Measurements from ENCODE around the gene TGDS.
A peak's percentile ranks its signal among the peaks of the same experiment; 100 is the strongest.

Gene TGDS

GRCh38 chr13:94601446-94602431 is 5.8 kb upstream of the TGDS start, which contains the start of gene GPR180:
GPR180 (plus strand) TSS chr13:94601857; CDS start chr13:94601928, 71 bp downstream.
- no CpG with 5 or more reads among the region's 71 CpGs for WGBS (ENCODE audit: insufficient coverage, insufficient read length)
- no peak within 1 kb of the TSS for H3K27ac ChIP-seq (ENCODE audit: low read length)

GRCh38 chr13:94599877-94600276 is 3.9 kb upstream of the TGDS start:
- Histone ChIP-seq H3K4me1 (ENCODE audit: control insufficient read depth, insufficient read depth, low read length) (no peaks in the 10 kb centered on the region), H3K27ac (ENCODE audit: low read length) (no peak overlapping the region), H3K4me3 (ENCODE audit: low read length) (no peak overlapping the region), H3K27me3 (ENCODE audit: control insufficient read depth, insufficient read depth, low read length) (peaks cover 6% of the 10 kb centered on the region; the same call in 1 of the 2 replicates), H3K9me3 (ENCODE audit: control insufficient read depth, insufficient read depth, low read length) (no peaks in the 10 kb centered on the region), H3K36me3 (ENCODE audit: control insufficient read depth, insufficient read depth, low read length) (no peaks in the 10 kb centered on the region)
- DNase-seq (ENCODE audit: low read depth, low spot score) = no peak
- no CpG with 5 or more reads among the region's 3 CpGs for WGBS (ENCODE audit: insufficient coverage, insufficient read length)

More at GRCh38 chr13:94601446-94602431, 5.8 kb upstream of the TGDS start, which contains the start of gene GPR180:
- Histone ChIP-seq H3K4me3 (ENCODE audit: low read length) (peak within 1 kb of the TSS; percentile 58), H3K9me3 (ENCODE audit: control insufficient read depth, insufficient read depth, low read length) (no peaks in the 10 kb centered on the region), H3K36me3 (ENCODE audit: control insufficient read depth, insufficient read depth, low read length) (no peaks in the 10 kb centered on the region), H3K27me3 (ENCODE audit: control insufficient read depth, insufficient read depth, low read length) (peaks cover 6% of the 10 kb centered on the region; the same call in 1 of the 2 replicates), H3K4me1 (ENCODE audit: control insufficient read depth, insufficient read depth, low read length) (no peaks in the 10 kb centered on the region)
- DNase-seq (ENCODE audit: low read depth, low spot score) = peak; percentile 96

GRCh38 chr13:94598281-94598680 is 2.3 kb upstream of the TGDS start:
- H3K9me3 ChIP-seq (ENCODE audit: control insufficient read depth, insufficient read depth, low read length) = no peaks in the 10 kb centered on the region
- WGBS (ENCODE audit: insufficient coverage, insufficient read length) = no CpG with 5 or more reads among the region's 3 CpGs
- peaks cover 6% of the 10 kb centered on the region; the same call in 1 of the 2 replicates for H3K27me3 ChIP-seq (ENCODE audit: control insufficient read depth, insufficient read depth, low read length)
- H3K36me3 ChIP-seq (ENCODE audit: control insufficient read depth, insufficient read depth, low read length) = no peaks in the 10 kb centered on the region
- no peak overlapping the region for H3K27ac ChIP-seq (ENCODE audit: low read length)
- no peaks in the 10 kb centered on the region for H3K4me1 ChIP-seq (ENCODE audit: control insufficient read depth, insufficient read depth, low read length)
- DNase-seq (ENCODE audit: low read depth, low spot score) = no peak
- H3K4me3 ChIP-seq (ENCODE audit: low read length) = no peak overlapping the region

GRCh38 chr13:94596575-94596971 is 621 bp upstream of the TGDS start:
- no CpG with 5 or more reads among the region's 20 CpGs for WGBS (ENCODE audit: insufficient coverage, insufficient read length)
- H3K27ac ChIP-seq (ENCODE audit: low read length) = no peak overlapping the region

GRCh38 chr13:94595001-94595949 is 677 bp downstream of the TGDS start:
- no peaks in the 10 kb centered on the region; the same call in 1 of the 2 replicates for H3K36me3 ChIP-seq (ENCODE audit: control insufficient read depth, insufficient read depth, low read length)
- H3K27me3 ChIP-seq (ENCODE audit: control insufficient read depth, insufficient read depth, low read length) = no peaks in the 10 kb centered on the region
- WGBS (ENCODE audit: insufficient coverage, insufficient read length) = no CpG with 5 or more reads among the region's 16 CpGs
- DNase-seq (ENCODE audit: low read depth, low spot score) = no peak
- H3K4me3 ChIP-seq (ENCODE audit: low read length) = peak overlapping the region; percentile 85
- no peak overlapping the region for H3K27ac ChIP-seq (ENCODE audit: low read length)
- no peaks in the 10 kb centered on the region for H3K9me3 ChIP-seq (ENCODE audit: control insufficient read depth, insufficient read depth, low read length)
- no peaks in the 10 kb centered on the region for H3K4me1 ChIP-seq (ENCODE audit: control insufficient read depth, insufficient read depth, low read length)

More at GRCh38 chr13:94596575-94596971, 621 bp upstream of the TGDS start:
- Histone ChIP-seq H3K4me3 (ENCODE audit: low read length) (peak overlapping the region; percentile 85; the same call in 1 of the 2 replicates), H3K4me1 (ENCODE audit: control insufficient read depth, insufficient read depth, low read length) (no peaks in the 10 kb centered on the region), H3K27me3 (ENCODE audit: control insufficient read depth, insufficient read depth, low read length) (peaks cover 6% of the 10 kb centered on the region; the same call in 1 of the 2 replicates), H3K36me3 (ENCODE audit: control insufficient read depth, insufficient read depth, low read length) (no peaks in the 10 kb centered on the region), H3K9me3 (ENCODE audit: control insufficient read depth, insufficient read depth, low read length) (no peaks in the 10 kb centered on the region)
- DNase-seq (ENCODE audit: low read depth, low spot score) = no peak

- WGBS (ENCODE audit: insufficient coverage, insufficient read length) = no CpG with 5 or more reads among the region's 3 CpGs
- no peaks in the 10 kb centered on the region for H3K27me3 ChIP-seq (ENCODE audit: control insufficient read depth, insufficient read depth, low read length)
- no peak overlapping the region for H3K4me3 ChIP-seq (ENCODE audit: low read length)
- no peaks in the 10 kb centered on the region for H3K4me1 ChIP-seq (ENCODE audit: control insufficient read depth, insufficient read depth, low read length)
- no peaks in the 10 kb centered on the region; the same call in 1 of the 2 replicates for H3K36me3 ChIP-seq (ENCODE audit: control insufficient read depth, insufficient read depth, low read length)
- H3K9me3 ChIP-seq (ENCODE audit: control insufficient read depth, insufficient read depth, low read length) = no peaks in the 10 kb centered on the region
- DNase-seq (ENCODE audit: low read depth, low spot score) = no peak
- no peak overlapping the region for H3K27ac ChIP-seq (ENCODE audit: low read length)
Observed at GRCh38 chr13:94590744-94591143, 5.2 kb downstream of the TGDS start.

- Histone ChIP-seq H3K4me1 (ENCODE audit: control insufficient read depth, insufficient read depth, low read length) (no peaks in the 10 kb centered on the region), H3K36me3 (ENCODE audit: control insufficient read depth, insufficient read depth, low read length) (no peaks in the 10 kb centered on the region; the same call in 1 of the 2 replicates), H3K27ac (ENCODE audit: low read length) (no peak overlapping the region), H3K27me3 (ENCODE audit: control insufficient read depth, insufficient read depth, low read length) (no peaks in the 10 kb centered on the region), H3K4me3 (ENCODE audit: low read length) (no peak overlapping the region), H3K9me3 (ENCODE audit: control insufficient read depth, insufficient read depth, low read length) (no peaks in the 10 kb centered on the region)
- no peak for DNase-seq (ENCODE audit: low read depth, low spot score)
- WGBS (ENCODE audit: insufficient coverage, insufficient read length) = no CpG with 5 or more reads among the region's 4 CpGs
Observed at GRCh38 chr13:94588541-94588940, 7.4 kb downstream of the TGDS start.

- Histone ChIP-seq H3K27ac (ENCODE audit: low read length) (no peak overlapping the region), H3K36me3 (ENCODE audit: control insufficient read depth, insufficient read depth, low read length) (peaks cover 6% of the 10 kb centered on the region; the same call in 1 of the 2 replicates), H3K4me3 (ENCODE audit: low read length) (no peak overlapping the region), H3K27me3 (ENCODE audit: control insufficient read depth, insufficient read depth, low read length) (no peaks in the 10 kb centered on the region), H3K4me1 (ENCODE audit: control insufficient read depth, insufficient read depth, low read length) (no peaks in the 10 kb centered on the region), H3K9me3 (ENCODE audit: control insufficient read depth, insufficient read depth, low read length) (no peaks in the 10 kb centered on the region)
- no CpG with 5 or more reads among the region's 7 CpGs for WGBS (ENCODE audit: insufficient coverage, insufficient read length)
- no peak for DNase-seq (ENCODE audit: low read depth, low spot score)
Observed at GRCh38 chr13:94586371-94586770, 9.6 kb downstream of the TGDS start.

GRCh38 chr13:94585543-94586101 is 10.3 kb downstream of the TGDS start:
- Histone ChIP-seq H3K4me3 (ENCODE audit: low read length) (no peak overlapping the region), H3K27me3 (ENCODE audit: control insufficient read depth, insufficient read depth, low read length) (no peaks in the 10 kb centered on the region), H3K36me3 (ENCODE audit: control insufficient read depth, insufficient read depth, low read length) (peaks cover 8% of the 10 kb centered on the region; the same call in 1 of the 2 replicates), H3K4me1 (ENCODE audit: control insufficient read depth, insufficient read depth, low read length) (no peaks in the 10 kb centered on the region), H3K27ac (ENCODE audit: low read length) (no peak overlapping the region), H3K9me3 (ENCODE audit: control insufficient read depth, insufficient read depth, low read length) (no peaks in the 10 kb centered on the region)
- no CpG with 5 or more reads among the region's 6 CpGs for WGBS (ENCODE audit: insufficient coverage, insufficient read length)
- no peak for DNase-seq (ENCODE audit: low read depth, low spot score)

All from iPS DF 6.9 (cell line).